CD4-positive, alpha-beta T cell treated with Interleukin-10 for 1 hour (primary cell): ENCODE data around the gene TMEM53.
"Not testable (repeated sequence)": the region's sequence is repeated elsewhere in the genome, so short reads cannot be mapped to it uniquely, and the experiment has no call there.

ENCODE experiments used
- DNase-seq: peaks from one replicate; pipeline ENCODE4 v3.0.0-alpha.2; 2020

TMEM53 gene

GRCh38 chr1:44674113-44675000 is at the start of gene TMEM53, which contains the start of gene ARMH1:
Gene TMEM53, minus strand, starts transcription at chr1:44674481. Its CDS starts 90 bp downstream, at chr1:44674391.
Gene ARMH1, plus strand, starts transcription at chr1:44674714. Its CDS starts 14,984 bp downstream, at chr1:44689698.
- DNase-seq: peak; percentile 99

- peak; percentile 34 for DNase-seq
Observed at GRCh38 chr1:44723496-44724295, 49.4 kb upstream of the TMEM53 start.

GRCh38 chr1:44723064-44723463 is 48.8 kb upstream of the TMEM53 start:
- DNase-seq: no peak

- peak; percentile 87 for DNase-seq
Observed at GRCh38 chr1:44721485-44722361, 47.4 kb upstream of the TMEM53 start.

GRCh38 chr1:44720281-44720680 is 46.0 kb upstream of the TMEM53 start:
- DNase-seq: no peak

- no peak for DNase-seq
Observed at GRCh38 chr1:44719318-44719717, 45.0 kb upstream of the TMEM53 start.

GRCh38 chr1:44718091-44718490 is 43.8 kb upstream of the TMEM53 start:
- no peak for DNase-seq

GRCh38 chr1:44717653-44718052 is 43.4 kb upstream of the TMEM53 start:
- no peak for DNase-seq

- DNase-seq: no peak
Observed at GRCh38 chr1:44717156-44717555, 42.9 kb upstream of the TMEM53 start.

- peak; percentile 84 for DNase-seq
Observed at GRCh38 chr1:44714944-44715571, 40.8 kb upstream of the TMEM53 start.

- no peak for DNase-seq
Observed at GRCh38 chr1:44714532-44714931, 40.3 kb upstream of the TMEM53 start.

- DNase-seq: no peak
Observed at GRCh38 chr1:44713321-44713781, 39.1 kb upstream of the TMEM53 start.

- peak; percentile 64 for DNase-seq
Observed at GRCh38 chr1:44707959-44708831, 33.9 kb upstream of the TMEM53 start.

- DNase-seq: no peak
Observed at GRCh38 chr1:44707112-44707881, 33.0 kb upstream of the TMEM53 start.

GRCh38 chr1:44705938-44706337 is 31.7 kb upstream of the TMEM53 start:
- no peak for DNase-seq

- DNase-seq: no peak
Observed at GRCh38 chr1:44705470-44705869, 31.2 kb upstream of the TMEM53 start.

GRCh38 chr1:44701141-44701573 is 26.9 kb upstream of the TMEM53 start:
- no peak for DNase-seq

GRCh38 chr1:44700573-44700972 is 26.3 kb upstream of the TMEM53 start:
- no peak for DNase-seq

GRCh38 chr1:44699375-44699774 is 25.1 kb upstream of the TMEM53 start:
- DNase-seq: not testable (repeated sequence)

GRCh38 chr1:44698138-44698537 is 23.9 kb upstream of the TMEM53 start:
- DNase-seq: no peak
